ENCODE data around the gene NXPH2.
A peak's percentile ranks its signal among the peaks of the same experiment; 100 is the strongest.
"Not testable (repeated sequence)": the region's sequence is repeated elsewhere in the genome, so short reads cannot be mapped to it uniquely, and the experiment has no call there.

NXPH2 gene

DNA sequence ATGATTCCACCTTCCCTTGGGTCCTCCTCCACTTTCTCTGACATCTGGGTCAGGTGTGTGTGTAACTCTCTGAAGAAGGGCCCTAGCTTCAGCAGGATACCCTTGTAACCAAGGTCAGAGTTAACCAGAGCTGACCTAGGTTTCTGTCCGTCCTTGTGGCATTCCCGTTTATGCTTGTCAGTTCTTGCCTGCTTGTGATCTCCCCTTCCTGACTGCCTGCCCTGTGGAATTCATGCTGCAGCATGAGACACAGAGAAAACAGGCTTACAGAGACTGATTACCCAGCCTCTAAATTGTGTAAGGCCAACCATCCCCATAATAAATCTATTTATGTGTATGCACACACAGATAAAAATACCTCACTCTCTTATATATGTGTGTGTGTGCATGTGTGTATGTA lies 22.8 kb downstream of the NXPH2 start:
- DNase-seq (ENCODE audit: low spot score), result no peak

DNA sequence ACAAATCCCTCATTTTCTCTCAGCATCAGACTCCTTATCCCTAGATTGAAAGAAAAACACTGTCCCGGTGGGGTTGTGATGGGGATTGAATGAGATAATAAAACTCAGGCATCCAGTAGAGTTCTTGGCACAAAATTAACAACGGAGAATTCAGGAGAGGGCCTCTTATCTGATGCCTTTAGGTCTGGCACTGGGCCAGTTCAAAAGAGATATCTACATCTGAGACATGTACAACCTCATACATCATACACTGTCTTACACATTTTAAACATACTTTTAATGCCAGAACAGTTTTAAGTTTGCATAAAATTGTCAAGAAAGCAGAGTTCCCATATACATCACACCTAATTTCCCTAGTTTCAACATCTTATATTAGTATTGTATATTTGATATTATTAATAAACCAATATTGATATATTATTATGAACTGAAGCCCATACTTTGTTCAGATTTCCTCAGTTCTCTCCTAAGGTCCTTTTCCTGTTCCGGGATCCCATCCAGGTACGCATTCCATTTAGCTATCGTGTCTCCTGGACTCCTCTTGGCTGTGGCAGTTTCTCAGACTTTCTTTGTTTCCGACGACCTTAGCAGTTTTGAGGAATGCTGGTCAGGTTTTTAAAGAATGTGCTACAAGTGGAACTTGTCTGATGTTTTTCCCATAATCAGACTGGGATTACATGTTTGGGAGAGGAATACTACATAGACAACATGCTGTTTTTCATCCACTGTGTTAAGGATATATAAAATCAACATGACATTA lies 27.8 kb downstream of the NXPH2 start:
- peak; percentile 76 for DNase-seq (ENCODE audit: low spot score)

DNA sequence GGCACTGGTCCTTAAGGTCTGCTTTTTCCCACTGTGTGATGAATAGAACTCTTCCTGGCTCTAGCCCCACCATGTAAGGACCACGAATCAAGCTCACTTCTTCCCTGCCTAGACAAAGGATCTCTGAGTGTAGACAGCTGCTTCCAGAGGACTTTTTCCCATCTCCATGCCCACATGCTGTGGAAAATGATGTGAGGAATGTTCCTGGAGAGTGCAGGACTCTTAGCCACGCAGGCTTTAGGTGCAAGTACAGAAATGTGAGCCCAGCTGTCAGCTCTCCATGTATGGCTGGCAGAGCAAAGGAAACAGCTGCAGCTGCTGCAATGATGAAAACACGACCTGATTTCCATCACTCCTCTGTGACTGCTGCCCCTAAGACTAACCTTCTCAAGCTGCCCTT lies 35.5 kb downstream of the NXPH2 start:
- DNase-seq (ENCODE audit: low spot score), result no peak

DNA sequence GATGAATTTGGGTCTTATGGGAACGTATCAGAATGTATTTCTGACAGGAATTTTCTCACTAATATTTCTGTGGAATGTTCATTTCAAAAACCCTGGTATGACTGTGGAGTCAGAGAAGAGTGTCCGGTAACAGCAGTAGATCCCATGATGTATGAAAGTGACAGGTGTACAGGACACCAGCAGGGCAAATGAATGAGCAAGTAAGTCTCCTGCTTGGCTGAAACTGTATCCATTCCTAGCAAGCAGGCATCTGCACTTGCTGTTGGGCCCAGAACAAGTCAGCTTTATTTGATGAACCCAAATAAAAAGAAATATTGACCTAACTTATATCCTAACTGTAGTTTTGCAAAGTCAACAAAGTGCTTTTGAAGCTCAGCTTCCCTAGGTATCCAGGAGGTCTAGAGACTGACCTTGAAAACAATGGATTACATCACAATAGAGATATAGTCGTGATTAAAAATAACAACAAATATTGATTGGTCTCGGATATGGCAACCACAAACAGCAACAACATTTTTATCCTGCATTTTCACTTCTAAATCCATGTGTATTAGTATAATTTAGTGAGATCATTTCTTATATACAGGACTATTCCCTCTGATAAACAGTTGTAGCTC lies 37.6 kb downstream of the NXPH2 start:
- DNase-seq (ENCODE audit: low spot score), result no peak

DNA sequence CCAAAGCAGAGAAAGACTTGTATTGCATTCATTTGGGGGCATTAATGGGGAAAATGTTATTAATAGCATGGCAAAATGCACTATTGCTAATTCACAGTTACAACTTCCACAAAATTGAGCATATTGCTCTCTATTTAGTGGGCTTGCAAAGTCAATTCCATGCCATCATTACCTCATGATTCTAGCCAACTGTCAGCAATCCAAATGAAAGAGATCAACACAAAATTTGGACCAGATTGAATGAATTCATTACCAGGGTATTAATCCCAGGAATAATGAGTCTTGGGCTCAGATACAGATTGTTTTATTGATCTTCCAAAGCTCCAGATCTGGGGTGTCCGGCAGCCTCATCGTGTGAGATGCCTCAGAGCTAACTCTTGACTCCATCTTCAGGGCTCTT lies 38.3 kb downstream of the NXPH2 start:
- DNase-seq (ENCODE audit: low spot score), result no peak

DNA sequence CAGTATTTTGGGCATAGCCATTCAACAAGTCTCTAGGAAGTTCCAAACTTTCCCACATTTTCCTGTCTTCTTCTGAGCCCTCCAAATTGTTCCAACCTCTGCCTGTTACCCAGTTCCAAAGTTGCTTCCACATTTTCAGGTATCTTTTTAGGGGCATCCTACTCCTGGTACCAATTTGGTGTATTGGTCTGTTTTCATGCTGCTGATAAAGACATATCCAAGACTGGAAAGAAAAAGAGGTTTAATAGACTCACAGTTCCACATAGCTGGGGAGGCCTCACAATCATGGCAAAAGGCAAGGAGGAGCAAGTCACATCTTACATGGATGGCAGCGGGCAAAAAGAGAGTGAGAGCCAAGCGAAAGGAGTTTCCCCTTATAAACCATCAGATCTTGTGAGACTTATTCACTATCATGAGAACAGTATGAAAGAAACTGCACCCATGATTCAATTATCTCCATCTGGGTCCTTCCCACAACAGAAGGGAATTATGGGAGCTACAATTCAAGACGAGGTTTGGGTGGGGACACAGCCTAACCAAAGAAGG lies 43.1 kb downstream of the NXPH2 start:
- not testable (repeated sequence) for DNase-seq (ENCODE audit: low spot score)

DNA sequence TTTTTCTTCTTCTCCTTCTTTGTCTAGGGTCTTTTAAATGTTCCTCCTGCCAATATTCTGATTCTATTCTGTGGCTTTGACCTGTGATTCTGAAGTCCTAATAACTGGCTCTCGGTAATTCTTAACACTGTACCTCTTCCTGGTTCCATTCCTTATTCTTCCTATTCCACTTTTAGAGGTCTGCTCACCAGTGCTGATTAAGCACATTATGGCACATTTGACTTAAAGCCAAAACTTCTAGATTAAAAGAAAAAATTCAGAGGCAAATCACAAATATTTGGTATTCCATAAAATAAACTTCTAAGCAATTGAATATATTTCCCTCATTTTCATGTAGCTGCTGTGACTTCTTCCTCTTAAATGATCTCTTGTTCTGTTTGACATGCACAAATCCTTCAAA lies 47.5 kb downstream of the NXPH2 start:
- no peak for DNase-seq (ENCODE audit: low spot score)

DNA sequence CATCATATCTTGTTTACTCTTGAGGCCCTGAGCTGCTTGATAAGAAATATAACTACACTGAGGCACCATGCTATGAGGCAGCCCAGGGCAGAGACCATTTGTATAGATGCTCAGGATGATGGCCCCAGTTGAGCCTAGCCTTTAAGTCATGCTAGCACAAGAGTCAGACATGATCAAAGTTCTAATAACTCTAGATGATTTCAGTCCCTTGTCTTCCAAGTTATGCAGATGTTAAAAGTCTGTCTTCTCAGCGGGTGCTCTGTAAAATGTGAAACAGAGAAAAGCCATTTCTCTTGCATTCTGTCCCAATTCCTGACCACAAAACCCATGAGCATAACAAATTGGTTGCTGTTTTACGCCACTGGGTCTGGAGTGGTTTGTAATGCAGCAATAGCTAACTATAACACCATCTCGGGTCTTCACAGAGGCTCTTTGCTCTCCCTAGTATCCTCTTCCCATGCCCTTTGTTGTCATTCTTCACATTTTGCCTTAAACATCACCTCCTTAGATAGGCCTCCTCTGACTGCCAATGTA lies 49.6 kb downstream of the NXPH2 start:
- no peak for DNase-seq (ENCODE audit: low spot score)

DNA sequence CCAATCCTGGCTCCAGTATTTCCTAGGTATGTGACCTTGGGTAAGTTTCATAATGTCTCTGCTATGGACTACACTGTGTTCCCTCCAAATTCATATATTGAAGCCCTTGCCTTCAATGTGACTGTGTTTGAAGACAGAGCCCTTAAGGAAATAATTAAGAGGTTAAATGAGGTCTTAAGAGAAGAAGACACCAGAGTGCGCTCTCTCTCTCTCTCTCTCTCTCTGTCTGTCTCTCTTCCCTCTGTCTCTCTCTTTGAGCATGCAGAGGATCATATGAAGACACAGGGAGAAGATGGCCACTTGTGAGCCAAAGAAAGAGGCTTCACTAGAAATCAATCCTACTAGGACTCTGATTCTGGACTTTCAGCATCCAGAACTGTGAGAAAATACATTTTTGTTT lies 52.2 kb downstream of the NXPH2 start:
- no peak for DNase-seq (ENCODE audit: low spot score)

DNA sequence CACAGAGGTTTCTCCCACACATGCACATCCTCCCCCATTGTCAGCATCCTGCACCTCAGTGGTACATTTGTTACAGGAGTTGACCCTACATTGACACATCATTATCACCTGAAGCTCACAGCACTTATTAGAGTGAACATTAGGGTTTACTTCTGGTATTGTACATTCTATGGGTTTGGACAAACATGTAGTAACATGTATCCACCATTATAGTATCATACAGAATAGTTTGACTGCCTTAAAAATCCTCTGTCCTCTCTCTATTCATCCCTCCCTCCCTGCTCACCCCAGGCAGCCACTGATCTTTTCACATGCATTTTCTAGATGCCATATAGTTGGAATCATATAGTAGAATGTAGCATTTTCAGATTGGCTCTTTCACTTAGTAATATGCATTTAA lies 53.5 kb downstream of the NXPH2 start:
- DNase-seq (ENCODE audit: low spot score), result no peak

DNA sequence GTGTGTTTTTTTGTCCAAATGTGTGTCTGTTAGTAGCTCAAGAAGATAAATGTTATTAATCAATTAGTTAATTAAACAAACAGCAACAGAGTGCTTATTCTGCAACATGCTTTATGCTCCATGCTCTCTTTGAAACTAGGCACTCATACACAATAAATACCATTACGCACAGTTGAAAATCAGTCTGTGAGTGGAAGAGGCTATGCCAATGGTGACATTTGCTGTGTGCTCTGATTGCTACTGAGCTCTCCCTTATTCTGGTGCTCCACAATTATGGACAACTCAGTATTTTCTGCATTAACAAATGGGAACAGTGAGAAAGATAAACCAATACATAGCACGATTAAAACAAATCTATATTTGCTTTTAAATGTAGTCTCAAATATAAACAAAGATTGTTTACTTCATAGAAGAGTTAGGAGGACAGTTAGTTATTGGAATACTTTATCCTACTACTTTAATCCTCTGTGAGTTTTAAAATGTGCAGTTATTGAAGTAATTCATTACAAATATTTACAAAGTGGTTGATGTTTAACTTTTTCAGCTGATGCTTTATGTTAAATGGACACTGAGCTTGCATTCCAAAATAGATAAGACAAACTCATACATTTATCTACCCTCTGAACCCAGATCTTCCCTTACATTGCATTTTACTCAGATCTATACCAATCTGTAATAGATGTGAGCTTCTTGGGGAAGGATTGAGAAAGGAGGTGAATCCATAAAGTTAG lies 55.3 kb downstream of the NXPH2 start:
- DNase-seq (ENCODE audit: low spot score), result no peak

DNA sequence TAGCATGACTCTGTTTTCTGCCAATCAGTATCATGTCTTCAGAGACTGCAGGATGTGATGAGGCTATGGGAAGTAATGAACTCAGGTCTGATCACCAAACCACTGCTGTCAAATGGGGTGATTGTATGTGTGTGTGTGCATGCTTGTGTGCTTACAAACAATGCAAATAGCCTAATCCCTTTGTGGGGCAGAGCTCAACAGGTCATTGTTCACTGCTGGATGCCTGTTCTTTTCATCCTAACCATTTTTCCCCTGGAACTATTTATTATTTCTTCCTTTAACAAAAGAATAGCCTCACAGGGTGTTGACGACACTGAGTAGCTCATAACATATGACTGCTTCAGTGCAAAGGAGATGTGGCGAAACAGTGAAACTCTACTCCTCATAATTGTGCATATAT lies 55.9 kb downstream of the NXPH2 start:
- DNase-seq (ENCODE audit: low spot score), result peak; percentile 6

DNA sequence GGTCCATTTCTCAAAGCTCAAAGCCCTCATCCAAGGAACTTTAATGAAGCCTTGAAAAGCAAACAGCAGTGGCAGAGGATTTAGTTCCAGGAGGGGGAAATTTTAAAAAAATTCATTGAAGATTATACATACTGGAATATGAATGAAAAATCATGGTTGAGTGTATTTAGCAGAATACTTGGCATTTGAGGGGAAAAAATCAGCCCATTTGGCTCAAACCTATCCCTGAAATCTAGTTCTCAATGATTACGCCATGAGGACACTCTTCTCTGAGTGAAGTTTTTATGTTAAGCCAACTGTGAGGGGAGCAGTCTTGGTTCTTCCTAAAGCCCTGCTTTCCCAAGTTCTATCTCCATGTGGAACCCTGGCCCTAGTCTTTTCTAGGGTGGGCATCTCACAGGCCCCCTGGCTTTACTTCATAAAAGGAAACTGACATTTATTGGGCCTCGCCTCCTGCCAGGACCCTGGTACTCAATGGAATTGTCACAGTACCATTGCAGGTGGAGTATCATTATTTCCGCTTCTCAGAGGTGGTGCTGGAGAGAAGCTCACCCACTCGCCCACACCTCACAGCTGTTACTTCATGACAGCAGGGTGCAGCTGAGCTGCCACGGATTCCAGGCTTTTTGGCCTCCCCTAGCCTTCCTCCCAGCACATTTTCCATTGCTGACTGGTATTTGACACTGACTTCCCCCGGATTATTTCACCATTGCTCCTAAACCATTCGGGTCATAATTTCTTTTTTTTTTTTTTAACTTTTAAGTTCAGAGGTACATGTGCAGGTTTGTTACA lies 56.8 kb downstream of the NXPH2 start:
- no peak for DNase-seq (ENCODE audit: low spot score)

DNA sequence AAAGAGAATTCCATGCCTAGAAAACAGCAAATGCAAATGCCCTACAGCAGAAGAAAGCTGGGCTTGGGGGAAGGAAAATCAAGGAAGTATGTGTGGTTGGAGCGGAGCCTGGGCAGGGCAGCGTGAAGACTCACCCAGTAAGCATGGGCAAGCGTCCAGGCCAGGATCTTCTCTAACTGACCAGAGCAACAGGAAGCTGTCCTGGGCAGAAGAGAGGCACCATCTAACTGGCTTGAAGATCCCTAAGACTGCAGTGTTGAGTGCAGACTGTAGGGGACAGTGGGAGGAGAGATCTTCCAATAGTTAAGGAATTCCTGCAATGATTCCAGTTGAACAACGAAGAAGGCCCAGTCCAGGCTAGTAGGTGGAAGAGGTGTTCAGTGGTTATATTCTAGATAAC lies 57.9 kb downstream of the NXPH2 start:
- peak; percentile 79 for DNase-seq (ENCODE audit: low spot score)

DNA sequence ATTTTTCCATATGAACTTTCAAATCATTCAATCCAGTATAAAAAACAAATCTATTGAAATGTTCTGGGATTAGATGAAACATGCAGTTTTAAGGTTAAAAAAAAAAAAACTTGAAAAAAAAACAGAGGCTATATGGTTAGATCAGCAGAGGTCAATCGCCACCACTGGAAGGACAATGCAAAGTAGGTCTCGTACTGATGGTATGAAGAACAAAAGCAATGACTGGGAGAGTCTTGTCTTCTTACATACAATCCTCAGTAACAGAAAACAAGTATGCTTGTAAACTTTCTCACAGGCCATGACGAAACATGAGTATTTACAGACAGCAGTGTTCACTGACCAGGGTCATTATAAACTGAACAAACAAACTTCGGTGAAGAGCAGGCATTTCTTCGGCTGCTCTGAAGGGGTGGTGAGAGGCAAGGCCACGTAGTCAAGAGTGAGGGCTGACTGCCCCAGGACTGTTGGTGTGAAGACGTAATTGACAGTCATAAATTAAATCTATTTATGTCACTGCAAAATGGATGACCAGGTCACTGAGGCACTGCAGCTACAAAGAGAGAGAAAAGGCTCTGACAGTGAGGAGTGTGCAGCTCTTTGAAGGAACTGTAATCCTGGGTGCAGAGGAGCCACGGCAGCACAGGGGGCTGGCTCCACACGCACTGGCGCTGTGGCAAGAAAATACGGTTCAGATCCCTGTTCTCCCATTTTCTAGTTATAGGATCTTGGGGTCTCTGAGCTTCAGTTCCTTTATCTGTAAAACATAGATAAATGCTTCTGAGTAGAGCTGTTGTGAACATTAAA lies 60.0 kb downstream of the NXPH2 start:
- DNase-seq (ENCODE audit: low spot score), result no peak

DNA sequence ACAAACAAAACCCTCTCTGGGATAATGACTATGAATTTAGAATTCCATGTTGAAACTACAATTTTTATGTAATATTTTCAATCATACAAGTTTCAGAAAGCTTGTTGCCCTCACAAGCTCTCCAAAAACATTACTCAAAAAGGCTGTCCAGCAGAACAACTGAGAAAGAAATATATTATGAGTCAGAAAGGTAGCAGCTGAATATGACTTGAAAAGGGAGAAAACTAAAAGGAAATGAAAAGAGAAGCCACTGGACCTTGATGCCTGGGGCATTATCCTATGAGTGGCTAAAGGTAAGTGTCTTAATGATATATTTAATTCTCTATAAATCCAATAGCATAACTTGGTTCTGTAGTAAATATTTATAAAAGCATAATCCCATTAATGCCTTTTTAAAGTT lies 61.8 kb downstream of the NXPH2 start:
- DNase-seq (ENCODE audit: low spot score), result peak; percentile 44

DNA sequence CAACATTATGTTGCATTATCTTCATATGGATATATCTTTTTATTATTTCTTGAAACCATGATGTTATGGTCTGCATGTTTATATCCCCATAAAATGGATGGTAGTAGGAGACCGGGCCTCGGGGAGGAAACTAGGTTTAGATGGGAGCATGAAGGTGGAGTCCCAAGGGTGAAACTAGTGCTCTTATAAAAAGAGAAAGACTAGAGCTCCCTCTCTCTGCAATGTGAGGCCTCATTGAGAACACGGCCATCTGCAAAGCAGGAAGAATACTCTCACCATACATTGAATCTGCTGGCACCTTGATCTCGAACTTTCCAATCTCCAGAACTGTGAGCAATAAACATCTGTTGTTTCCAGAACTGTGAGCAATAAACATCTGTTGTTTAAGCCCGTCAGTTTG lies 64.0 kb downstream of the NXPH2 start:
- no peak for DNase-seq (ENCODE audit: low spot score)

DNA sequence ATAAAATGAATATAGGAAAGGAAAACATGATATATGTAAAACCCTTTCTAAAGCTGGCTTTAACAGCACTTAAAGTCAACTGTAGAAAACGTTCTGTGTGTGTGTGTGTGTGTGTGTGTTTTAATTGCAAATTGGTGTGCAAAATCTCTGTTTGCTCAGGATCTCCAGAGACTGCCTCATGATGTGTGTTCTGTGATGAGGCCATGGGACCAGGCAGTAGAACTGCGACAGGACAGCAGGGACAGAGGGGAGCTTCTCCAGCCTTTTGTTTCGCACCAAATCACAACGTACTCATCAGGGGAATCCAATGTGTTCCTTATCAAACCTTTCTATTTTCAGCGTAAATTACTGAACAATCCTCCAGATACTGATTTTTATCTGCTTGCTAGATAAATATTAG lies 66.7 kb downstream of the NXPH2 start:
- DNase-seq (ENCODE audit: low spot score), result no peak

DNA sequence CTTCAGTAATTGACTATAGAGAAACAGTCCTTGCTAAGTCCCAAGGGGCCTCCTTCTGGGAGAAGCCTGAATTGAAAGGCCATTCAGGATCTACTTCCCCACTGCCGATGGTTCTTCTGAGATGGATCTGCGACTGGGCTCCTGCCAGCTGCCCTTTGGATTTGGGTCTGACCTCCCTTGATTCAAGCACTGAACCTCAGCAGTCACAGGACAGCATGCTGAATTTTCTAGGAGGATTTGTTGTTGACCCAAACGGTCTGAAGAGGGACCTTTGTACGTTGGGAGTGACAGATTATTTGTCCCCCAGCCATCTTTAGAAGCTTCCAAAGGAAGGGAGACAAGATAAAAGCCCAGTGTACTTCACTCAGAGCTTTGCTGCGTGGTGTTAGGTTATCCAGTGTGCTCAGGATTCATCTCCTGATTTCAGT lies 67.1 kb downstream of the NXPH2 start:
- no peak for DNase-seq (ENCODE audit: low spot score)

DNA sequence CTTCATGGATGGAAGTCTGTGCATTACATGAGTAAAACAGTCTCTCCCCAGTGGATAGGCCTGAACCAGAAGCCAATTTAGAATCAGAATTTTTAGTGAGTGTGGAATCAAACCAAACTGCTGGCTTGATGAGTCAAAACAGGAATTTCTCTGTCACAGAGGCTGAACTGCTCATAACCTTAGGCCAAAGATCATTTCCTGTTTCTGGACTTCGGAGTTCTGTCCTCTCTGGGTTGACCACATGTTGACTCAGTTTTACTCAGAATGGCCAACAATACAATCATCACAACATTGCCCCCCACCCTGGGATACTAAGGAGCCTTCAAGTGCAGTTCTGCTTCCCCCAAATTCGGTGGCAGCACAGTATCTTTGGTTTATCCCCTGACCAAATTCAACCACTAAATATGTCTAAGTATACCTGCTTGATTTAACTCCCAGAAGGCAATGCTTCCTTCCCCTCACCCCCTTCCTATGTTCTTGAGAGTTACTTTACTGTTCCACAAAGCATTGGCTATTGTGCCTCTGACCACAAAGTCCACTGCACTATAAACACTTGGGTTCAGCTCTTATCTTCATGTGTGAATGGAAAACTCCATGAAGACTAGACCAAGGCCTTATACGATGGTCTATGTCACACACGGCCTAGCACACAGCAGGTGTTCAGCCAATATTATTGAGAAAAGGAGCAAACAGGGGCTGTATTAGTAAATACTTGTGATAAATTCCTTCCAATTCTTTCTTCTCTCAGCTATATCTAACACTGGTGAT lies 67.8 kb downstream of the NXPH2 start:
- peak; percentile 86 for DNase-seq (ENCODE audit: low spot score)
